ENCODE measurements around the gene TMC2. TPM values are rescaled to one million over a fixed set of nuclear protein-coding genes. Genes with fewer than 3 reads are reported as not detected.

Gene TMC2
- total RNA-seq, 1 donor from 2014 or later: not detected

DNA sequence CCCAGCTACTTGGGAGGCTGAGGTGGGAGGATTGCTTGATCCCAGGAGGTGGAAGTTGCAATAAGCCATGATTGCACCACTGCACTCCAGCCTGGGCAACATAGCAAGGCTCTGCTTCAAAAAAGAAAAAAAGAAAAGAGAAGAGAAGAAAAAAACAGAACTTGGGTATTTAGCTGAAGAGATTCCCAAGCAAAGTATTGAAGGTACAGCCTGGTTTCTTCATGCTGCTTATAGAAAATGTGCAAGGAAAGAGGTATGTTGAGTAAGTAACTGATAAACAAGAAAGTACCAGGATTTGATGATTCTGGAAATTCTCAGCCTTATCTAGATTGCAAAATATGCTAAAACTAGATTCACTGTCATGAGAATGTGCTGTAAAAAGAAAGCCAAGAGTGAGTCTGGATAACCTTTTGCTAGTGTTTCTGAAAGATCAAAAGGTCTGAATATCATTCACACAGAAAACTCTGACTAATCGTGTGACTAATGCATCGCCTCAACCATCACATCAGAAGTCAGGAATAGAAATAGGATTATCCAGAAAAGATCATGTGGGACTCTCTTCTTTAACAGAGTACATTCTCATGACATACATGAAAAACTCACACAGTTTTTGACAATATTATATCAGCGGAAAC, 83.7 kb downstream of the TMC2 start:
- H3K27ac Mint-ChIP-seq (ENCODE audit: unreplicated experiment): no peak overlapping the region
- H3K9me3 Mint-ChIP-seq (ENCODE audit: unreplicated experiment): no peaks in the 10 kb centered on the region
- no peaks in the 10 kb centered on the region for H3K36me3 Mint-ChIP-seq (ENCODE audit: low read depth, unreplicated experiment)
- no peaks in the 10 kb centered on the region for H3K4me1 Mint-ChIP-seq (ENCODE audit: unreplicated experiment)
- TF ChIP-seq CTCF (IDR thresholded peaks at IDR 0.05; ENCODE audit: unreplicated experiment): no peak
- no peak overlapping the region for H3K4me3 Mint-ChIP-seq (ENCODE audit: unreplicated experiment)
- H3K27me3 Mint-ChIP-seq (ENCODE audit: unreplicated experiment): peaks cover 2% of the 10 kb centered on the region
- DNase-seq (ENCODE audit: low spot score): no peak

DNA sequence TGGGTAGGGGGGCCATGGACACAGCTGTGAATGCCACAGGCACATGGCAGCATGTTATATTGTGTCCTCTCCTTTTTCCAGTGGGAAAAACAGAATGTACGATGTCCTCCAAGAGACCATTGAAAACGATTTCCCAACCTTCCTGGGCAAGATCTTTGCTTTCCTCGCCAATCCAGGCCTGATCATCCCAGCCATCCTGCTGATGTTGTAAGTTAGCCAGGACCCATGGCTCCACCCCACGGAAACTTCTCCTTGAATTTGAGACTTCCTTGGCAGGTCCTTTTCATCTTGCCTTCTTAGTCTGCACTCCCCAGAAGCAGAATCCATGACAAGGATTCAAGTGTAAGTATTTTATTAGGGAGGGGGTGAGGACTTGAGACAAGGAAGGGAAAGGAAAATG, 87.8 kb downstream of the TMC2 start:
- no peaks in the 10 kb centered on the region for H3K9me3 Mint-ChIP-seq (ENCODE audit: unreplicated experiment)
- no peaks in the 10 kb centered on the region for H3K4me1 Mint-ChIP-seq (ENCODE audit: unreplicated experiment)
- no peaks in the 10 kb centered on the region for H3K36me3 Mint-ChIP-seq (ENCODE audit: low read depth, unreplicated experiment)
- no peak overlapping the region for H3K27ac Mint-ChIP-seq (ENCODE audit: unreplicated experiment)
- no peak for DNase-seq (ENCODE audit: low spot score)
- H3K27me3 Mint-ChIP-seq (ENCODE audit: unreplicated experiment): no peaks in the 10 kb centered on the region
- no peak for TF ChIP-seq CTCF (IDR thresholded peaks at IDR 0.05; ENCODE audit: unreplicated experiment)
- H3K4me3 Mint-ChIP-seq (ENCODE audit: unreplicated experiment): no peak overlapping the region

GRCh38 chr20:2625062-2625461, 88.7 kb downstream of the TMC2 start:
- no peaks in the 10 kb centered on the region for H3K36me3 Mint-ChIP-seq (ENCODE audit: low read depth, unreplicated experiment)
- H3K27me3 Mint-ChIP-seq (ENCODE audit: unreplicated experiment): no peaks in the 10 kb centered on the region
- no peak overlapping the region for H3K27ac Mint-ChIP-seq (ENCODE audit: unreplicated experiment)

GRCh38 chr20:2626853-2627541, 90.6 kb downstream of the TMC2 start:
- H3K9me3 Mint-ChIP-seq (ENCODE audit: unreplicated experiment): no peaks in the 10 kb centered on the region
- DNase-seq (ENCODE audit: low spot score): no peak
- no peaks in the 10 kb centered on the region for H3K4me1 Mint-ChIP-seq (ENCODE audit: unreplicated experiment)
- H3K27ac Mint-ChIP-seq (ENCODE audit: unreplicated experiment): no peak overlapping the region
- no peaks in the 10 kb centered on the region for H3K27me3 Mint-ChIP-seq (ENCODE audit: unreplicated experiment)
- TF ChIP-seq CTCF (IDR thresholded peaks at IDR 0.05; ENCODE audit: unreplicated experiment): no peak
- no peaks in the 10 kb centered on the region for H3K36me3 Mint-ChIP-seq (ENCODE audit: low read depth, unreplicated experiment)
- H3K4me3 Mint-ChIP-seq (ENCODE audit: unreplicated experiment): no peak overlapping the region

More at GRCh38 chr20:2625062-2625461, 88.7 kb downstream of the TMC2 start:
- TF ChIP-seq CTCF (IDR thresholded peaks at IDR 0.05; ENCODE audit: unreplicated experiment): no peak
- no peaks in the 10 kb centered on the region for H3K4me1 Mint-ChIP-seq (ENCODE audit: unreplicated experiment)
- no peaks in the 10 kb centered on the region for H3K9me3 Mint-ChIP-seq (ENCODE audit: unreplicated experiment)
- no peak overlapping the region for H3K4me3 Mint-ChIP-seq (ENCODE audit: unreplicated experiment)
- no peak for DNase-seq (ENCODE audit: low spot score)

DNA sequence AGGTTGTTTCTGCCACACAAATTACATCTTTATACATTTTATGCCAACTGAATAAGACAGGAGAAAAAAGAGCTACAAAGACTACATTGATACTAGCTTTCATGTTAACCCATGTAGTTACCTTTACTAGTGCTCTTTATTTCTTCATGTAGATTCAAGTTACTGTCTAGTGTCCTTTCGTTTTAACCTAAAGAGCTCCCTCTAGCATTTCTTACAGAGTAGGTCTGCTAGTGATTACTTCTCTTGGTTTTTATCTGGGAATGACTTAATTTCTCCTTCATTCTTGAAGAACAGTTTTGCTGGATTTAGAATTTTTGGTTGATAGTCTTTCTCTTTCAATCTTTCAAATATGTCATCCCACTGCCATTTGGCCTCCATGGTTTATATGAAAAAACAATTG, 94.9 kb downstream of the TMC2 start:
- no peak for DNase-seq (ENCODE audit: low spot score)
- Mint-ChIP-seq H3K4me3 (ENCODE audit: unreplicated experiment) (no peak overlapping the region), H3K27ac (ENCODE audit: unreplicated experiment) (no peak overlapping the region), H3K4me1 (ENCODE audit: unreplicated experiment) (no peaks in the 10 kb centered on the region), H3K36me3 (ENCODE audit: low read depth, unreplicated experiment) (no peaks in the 10 kb centered on the region), H3K27me3 (ENCODE audit: unreplicated experiment) (peaks cover 2% of the 10 kb centered on the region), H3K9me3 (ENCODE audit: unreplicated experiment) (no peaks in the 10 kb centered on the region)
- no peak for TF ChIP-seq CTCF (IDR thresholded peaks at IDR 0.05; ENCODE audit: unreplicated experiment)

Data from endothelial cell (in vitro differentiated cells).